GM12873 (cell line): ENCODE results near the gene INPP5D.

Experiments used
- CTCF ChIP-seq: IDR thresholded peaks from 2 replicates; pipeline ENCODE4 v1.5.1; 2012; ENCODE audit warnings: low read depth, mild to moderate bottlenecking, moderate library complexity, low read length, control low read depth; ENCODE audit not compliant: insufficient read depth; ENCODE audit errors: missing control alignments

The INPP5D gene

GRCh38 chr2:233094614-233095013 lies 34.5 kb downstream of the INPP5D start:
- no peak for TF ChIP-seq CTCF

GRCh38 chr2:233096006-233096405 lies 35.9 kb downstream of the INPP5D start:
- no peak for TF ChIP-seq CTCF

- TF ChIP-seq CTCF, result peak; percentile 28
Observed at GRCh38 chr2:233098618-233099017, 38.5 kb downstream of the INPP5D start.

- TF ChIP-seq CTCF, result no peak
Observed at GRCh38 chr2:233100192-233100998, 40.3 kb downstream of the INPP5D start.

GRCh38 chr2:233101141-233101540 lies 41.0 kb downstream of the INPP5D start:
- TF ChIP-seq CTCF, result no peak

GRCh38 chr2:233101816-233102215 lies 41.7 kb downstream of the INPP5D start:
- TF ChIP-seq CTCF, result no peak

GRCh38 chr2:233105156-233105895 lies 45.2 kb downstream of the INPP5D start:
- TF ChIP-seq CTCF, result no peak
